ENCODE data around the gene ZP2.

GRCh38 chr16:21227866-21228265 lies 16.5 kb upstream of the ZP2 start:
- TF ChIP-seq CTCF (IDR thresholded peaks at IDR 0.05) (no peak), POLR2A (IDR thresholded peaks at IDR 0.05) (no peak)
